ENCODE measurements around the gene SYTL3.

The SYTL3 gene

DNA sequence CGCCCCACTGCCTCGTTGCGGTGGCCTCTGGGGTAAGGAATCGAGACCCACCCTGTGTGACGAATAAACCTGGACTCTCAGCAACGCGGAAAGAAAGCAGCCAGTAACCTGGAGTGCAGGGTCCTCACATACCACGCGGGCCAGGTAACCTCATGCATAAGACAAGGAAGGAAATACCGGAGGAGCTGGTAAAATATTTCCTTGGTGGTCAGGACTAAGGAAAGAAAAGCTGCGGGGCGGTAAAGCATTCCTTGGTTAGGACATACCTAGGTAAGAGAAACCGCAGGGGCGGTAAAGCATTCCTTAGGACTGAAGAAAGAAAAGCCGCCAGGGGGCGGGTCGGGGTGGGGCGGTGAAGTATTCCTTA is 80.7 kb downstream of the SYTL3 start:
- DNase-seq = no peak

GRCh38 chr6:158735009-158735408 is 85.2 kb downstream of the SYTL3 start:
- DNase-seq = no peak

DNA sequence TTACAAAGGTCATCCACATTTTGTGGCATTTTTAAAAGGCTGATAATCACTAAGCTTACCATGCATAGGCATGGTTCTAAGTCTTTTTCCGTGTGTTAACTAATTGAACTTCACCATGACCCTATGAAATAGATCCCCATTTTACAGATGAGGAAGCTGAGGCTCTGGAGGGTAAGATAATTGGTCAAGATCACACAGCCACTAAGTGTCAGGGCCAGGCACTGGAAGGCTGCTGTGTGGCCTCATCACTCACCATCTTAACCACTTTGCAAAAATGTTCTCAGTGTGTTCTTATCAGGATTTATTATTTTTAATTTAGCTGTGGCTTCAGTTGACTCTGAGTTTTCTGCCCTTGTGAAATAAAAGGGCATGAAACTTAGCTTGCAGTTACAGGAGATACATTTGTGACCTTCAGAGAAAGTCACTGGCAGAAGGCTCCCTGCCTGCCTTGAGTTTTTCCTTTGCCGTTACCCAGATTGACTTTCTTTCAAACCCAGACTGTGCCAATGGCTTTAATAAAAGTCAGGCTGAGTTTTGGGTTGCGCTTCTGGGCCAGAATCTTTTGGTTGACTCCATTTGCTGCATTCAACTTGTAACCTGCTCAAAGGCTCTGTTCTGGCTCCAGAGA is 87.3 kb downstream of the SYTL3 start:
- DNase-seq = no peak

DNA sequence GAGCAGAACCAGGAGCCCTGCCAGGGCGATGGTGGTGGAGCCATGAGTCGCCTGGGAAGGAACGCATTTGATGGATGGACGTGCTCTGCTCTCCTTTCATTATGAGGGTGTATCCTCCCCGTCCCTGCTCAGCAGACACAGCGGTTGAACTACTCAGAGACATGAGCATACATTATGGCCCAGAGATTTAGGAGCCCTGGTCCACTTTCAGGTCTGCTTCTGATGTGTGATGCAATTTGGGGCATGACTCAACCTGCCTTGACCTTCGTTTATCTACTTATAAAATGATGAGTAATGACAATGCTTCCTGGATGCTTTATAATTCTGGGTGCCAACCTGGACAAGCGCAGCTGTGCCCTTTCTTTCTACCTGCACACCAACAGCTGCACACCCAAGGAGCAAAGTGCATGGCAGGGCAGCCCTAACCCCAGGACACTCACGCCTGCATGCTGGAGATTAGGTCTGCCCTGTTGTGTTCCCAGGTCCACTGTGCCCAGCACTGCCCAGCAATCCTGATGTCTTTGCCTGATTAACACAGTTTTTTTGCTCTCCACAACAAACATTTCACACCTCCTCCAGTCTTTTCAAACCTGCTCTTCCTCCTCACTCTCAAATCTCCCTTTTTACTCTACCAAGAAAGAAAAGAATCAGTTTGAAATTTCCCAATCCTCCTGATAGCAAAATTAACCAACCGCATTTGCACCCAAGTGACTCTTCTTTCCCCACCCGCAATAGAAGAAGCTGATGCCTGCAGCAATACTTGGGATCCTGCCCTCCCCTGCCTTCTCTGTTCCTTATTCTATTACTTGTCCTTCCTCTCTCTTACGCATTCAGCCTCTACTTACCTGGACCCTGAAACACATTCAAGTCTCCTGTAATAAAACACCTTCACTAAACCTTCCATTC is 88.1 kb downstream of the SYTL3 start:
- peak; percentile 42 for DNase-seq

DNA sequence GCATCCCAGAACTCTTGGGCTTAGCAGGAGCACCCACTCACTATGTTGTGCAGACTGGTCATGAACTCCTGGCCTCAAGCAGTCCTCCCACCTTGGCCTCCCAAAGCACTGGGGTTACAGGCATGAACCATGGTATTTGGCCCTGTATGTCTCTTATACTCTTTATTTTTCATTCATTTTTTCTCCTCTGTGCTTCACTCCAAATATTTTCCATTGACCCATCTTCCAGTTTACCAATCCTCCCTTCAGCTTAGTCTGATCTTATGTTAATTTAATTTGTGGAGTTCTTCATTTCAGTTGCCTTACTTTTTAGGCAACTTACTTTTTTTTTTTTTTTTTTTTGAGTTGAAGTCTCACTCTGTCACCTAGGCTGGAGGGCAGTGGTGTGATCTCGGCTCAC is 89.8 kb downstream of the SYTL3 start:
- no peak for DNase-seq

GRCh38 chr6:158743033-158743651 is 93.3 kb downstream of the SYTL3 start:
- no peak for DNase-seq

- DNase-seq = peak; percentile 60
Observed at GRCh38 chr6:158744986-158745430, 95.2 kb downstream of the SYTL3 start.

DNA sequence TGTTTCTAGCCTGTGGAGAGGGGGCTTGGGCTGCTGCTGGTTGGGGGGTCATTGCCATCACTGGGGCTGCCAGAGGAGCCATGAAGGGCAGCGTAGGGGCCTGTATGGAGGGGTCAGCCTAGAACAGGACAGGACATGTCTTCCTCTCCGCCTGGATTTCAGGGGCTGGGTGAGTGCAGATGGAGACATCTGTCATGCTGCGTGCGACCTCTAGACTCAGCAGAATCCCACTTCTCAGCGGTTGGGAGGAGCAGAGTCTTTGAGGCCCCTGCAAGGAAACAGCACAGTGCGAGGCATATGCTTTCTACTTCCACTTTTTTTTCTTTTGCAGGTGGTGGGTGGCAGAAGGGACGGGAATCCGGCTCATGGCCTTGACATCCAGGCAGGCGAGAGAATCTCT is 101.4 kb downstream of the SYTL3 start:
- DNase-seq = no peak

DNA sequence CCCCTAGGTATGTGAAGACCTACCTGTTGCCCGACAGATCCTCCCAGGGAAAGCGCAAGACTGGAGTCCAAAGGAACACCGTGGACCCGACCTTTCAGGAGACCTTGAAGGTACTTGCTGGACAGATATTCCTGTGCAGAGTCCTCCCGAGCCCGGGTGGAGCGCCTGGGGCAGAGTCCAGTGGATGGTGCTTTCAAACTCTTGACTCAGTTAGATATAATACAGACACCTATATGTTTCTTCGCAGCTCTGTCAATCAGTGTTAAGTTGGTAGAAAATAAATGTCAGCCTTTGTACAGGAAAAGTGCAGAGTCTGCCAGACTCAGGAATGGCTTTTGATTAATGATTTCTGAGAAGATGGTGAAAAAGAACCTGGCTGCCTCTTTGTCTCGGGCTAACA is 102.1 kb downstream of the SYTL3 start:
- peak; percentile 29 for DNase-seq

GRCh38 chr6:158752613-158753012 is 102.8 kb downstream of the SYTL3 start:
- DNase-seq = peak; percentile 95

DNA sequence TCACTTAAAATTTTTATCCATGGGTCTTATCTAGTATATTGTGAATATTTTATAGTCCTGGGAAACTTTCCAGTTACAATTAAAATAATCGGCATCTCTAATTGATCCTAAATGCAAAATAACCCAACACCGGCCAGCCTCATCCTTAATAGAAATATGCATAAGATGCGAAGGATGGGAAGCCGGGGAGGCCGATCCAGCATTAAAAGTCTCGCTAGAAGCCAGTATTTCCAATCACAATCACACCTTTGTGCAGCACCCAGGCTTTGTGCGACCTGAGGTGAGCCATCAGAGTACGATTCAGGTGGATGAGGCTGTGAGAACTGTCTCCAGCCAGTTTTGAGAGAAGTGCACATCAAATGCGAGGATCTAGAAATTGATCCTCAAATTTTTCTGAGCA is 104.0 kb downstream of the SYTL3 start:
- DNase-seq = no peak

- peak; percentile 66 for DNase-seq
Observed at GRCh38 chr6:158754738-158755137, 104.9 kb downstream of the SYTL3 start.

GRCh38 chr6:158755636-158756035 is 105.8 kb downstream of the SYTL3 start:
- DNase-seq = no peak

DNA sequence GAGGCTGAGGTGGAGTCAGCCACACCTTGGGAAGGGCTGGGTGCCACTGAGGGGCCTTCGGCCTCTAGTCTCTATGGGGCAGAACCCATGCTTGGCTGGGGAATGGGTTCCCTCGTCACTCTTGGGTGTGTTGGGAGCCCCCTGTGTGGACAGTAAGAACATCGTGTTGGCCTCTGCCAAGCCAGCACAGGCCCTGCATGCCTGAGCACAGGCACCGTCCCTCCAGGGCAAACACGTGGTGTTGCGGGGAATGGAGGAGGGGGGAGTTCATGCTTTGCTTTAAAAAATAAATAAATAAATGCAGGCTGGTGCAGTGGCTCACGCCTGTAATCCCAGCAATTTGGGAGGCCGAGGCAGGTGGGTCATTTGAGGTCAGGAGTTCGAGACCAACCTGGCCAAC is 106.3 kb downstream of the SYTL3 start:
- DNase-seq = no peak

GRCh38 chr6:158756977-158757752 is 107.3 kb downstream of the SYTL3 start:
- DNase-seq = no peak

DNA sequence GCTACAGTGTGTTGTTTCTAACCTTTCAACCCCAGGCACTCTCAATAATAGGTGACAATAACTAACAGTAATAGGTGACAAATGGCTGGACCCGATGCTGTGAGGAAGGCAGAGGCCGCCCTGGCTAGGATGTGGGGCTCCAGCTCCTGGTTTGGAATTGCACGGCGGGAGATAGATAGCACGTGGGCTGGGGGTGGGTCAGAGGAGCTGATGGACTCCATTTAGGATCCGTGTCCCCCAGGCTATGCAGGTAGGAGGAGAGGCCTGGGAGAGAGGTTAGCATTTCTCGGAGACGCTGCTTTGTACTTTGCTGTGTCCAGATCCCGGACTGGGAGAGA is 107.9 kb downstream of the SYTL3 start:
- DNase-seq = peak; percentile 37

- peak; percentile 99 for DNase-seq
Observed at GRCh38 chr6:158758451-158758860, 108.6 kb downstream of the SYTL3 start.

DNA sequence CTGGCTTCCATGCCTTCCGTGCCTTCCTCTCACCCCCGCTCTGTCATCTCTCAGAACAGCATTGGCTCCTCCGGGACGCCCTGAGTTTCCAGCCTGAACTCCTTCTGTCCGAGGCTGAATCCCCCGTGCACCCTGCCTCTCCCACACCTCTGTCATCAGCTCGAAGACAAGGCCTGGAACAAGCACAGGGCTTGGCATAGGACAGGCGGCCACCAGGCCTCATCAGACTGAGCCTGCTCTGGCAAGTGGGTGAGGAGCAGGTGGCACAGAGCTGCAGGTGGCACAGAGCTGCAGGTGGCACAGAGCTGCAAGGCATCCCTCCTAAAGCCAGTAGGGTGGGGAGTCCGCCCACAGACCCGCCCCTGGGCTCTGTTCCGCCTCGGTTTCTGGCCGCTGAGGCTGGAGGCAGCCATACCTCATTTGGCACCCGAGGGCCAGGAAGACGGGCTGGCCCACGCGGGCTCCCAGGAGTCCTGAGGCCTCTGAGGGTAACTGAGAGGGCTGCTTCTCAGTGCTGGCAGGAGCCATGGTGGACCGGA is 109.2 kb downstream of the SYTL3 start:
- DNase-seq = peak; percentile 94

- peak; percentile 22 for DNase-seq
Observed at GRCh38 chr6:158759966-158760617, 110.2 kb downstream of the SYTL3 start.

DNA sequence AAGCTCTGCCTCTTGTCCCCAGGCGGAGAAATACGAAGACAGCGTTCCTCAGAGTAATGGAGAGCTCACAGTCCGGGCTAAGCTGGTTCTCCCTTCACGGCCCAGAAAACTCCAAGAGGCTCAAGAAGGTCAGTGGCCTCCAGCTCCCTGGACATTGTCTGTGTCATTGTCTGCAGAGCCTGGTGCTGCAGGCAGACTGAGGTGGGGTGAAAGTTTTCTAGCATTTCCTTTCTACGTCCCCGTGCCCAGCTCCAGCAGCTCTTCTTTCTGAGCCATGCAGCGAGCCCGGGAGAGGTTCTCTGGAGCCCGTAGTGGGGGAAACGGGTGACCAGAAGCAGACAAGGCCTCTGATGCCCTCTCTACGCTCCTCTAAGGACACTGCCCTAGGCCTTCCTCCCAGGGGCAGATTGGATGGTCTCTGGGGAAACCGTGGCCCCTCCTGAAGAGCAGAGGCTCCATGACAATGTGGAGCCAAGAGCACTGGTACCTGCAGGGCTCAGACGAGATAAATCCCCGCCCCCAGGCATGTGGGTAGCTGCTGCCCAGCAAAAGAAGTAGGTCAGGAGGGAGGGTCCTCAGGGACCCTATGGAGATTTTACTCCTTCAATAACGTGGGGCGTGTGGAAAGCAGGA is 110.9 kb downstream of the SYTL3 start:
- peak; percentile 32 for DNase-seq

DNA sequence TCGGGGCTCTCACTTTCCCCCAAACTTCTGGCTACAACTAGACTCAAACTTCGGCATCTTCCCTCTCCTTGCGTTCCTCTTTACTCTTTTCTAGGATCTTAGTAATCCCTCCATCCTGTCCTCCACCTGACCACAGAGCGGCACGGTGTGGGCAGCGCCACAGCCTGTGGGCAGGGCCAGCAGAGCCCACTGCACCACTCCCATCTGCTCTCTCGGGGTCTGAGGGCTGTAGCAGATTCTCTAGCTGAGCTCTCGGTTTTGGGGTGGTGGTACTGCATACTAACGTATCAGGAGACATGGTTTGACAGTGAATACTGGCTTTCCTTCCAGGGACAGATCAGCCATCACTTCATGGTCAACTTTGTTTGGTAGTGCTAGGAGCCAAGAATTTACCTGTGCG is 111.9 kb downstream of the SYTL3 start:
- DNase-seq = no peak
